Fibroblast of skin of left biceps (primary cell): ENCODE measurements around the gene MYLK2.
A peak's percentile ranks its signal among the peaks of the same experiment; 100 is the strongest.

ENCODE experiments used
- DNase-seq, 2 experiments: peaks; one replicate each; pipeline ENCODE4 v3.0.0-alpha.2; 2013; ENCODE audit warnings: low read depth in 2 of 2

The MYLK2 gene

DNA sequence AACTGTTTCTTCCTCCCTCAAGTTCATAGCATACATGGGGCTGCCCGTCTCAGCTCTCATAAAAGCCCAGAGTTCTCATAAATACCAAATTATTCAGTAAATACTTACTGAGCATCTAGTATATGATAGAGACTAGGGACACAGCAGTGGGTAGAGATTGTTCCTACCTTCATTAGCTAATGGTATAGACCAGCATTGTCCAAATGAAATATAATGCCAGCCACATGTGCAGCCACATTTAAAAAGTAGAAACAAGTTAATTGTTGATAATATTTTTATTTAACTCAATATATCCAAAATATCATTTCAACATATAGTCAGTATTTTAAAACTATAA, 52.4 kb downstream of the MYLK2 start:
- no peak for DNase-seq

DNA sequence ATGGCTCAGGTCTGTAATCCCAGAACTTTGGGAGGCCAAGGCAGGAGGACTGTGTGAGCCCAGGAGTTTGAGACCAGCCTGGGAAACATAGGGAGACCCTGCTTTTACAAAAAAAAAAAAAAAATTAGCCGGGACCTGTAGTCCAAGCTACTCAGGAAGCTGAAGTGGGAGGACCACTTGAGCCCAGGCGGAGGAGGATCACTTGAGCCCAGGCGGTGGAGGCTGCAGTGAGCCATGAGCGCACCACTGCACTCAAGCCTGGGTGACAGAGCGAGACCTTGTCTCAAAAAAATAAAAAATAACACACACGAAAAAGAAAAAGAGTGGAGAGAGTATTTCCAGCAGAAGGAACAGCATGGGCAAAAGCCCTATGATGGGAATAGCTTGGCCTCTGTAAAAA, 53.2 kb downstream of the MYLK2 start:
- no peak for DNase-seq

DNA sequence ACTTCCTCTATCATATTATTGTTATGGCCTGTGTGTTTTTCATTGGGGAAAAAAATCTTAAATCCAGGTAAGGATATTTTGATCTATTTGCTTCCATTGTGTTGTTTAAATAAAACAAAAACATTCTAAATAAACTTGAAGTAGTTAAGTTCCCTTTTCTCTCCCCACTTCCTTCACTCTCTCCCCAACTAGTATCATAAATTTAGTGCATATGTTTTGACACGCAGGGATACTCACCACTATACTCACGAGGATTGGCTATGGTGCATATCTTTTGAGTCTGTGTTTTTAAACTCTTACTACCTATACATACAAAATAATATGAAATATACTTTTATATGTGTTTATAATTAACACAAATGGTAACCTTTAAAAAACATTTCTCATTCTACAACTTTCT, 56.5 kb downstream of the MYLK2 start:
- no peak for DNase-seq

DNA sequence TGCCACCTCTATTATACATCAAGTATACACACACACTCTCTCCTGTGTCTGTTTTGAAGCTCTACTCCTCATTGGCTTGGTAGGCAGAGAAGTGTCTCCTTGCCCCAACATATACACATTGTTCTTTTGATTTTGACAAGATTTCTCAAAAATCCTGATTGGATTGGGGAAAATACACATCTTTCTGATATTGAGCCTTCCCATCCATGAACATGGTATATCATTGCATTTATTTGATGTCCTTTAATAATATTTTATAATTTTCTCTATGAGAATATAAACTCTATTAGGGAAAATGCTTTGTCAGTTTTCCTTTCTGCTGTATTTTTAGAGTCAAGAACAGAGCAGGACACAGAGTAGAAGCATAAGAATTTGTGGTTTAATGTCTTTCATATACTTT, 58.5 kb downstream of the MYLK2 start:
- DNase-seq = no peak

DNA sequence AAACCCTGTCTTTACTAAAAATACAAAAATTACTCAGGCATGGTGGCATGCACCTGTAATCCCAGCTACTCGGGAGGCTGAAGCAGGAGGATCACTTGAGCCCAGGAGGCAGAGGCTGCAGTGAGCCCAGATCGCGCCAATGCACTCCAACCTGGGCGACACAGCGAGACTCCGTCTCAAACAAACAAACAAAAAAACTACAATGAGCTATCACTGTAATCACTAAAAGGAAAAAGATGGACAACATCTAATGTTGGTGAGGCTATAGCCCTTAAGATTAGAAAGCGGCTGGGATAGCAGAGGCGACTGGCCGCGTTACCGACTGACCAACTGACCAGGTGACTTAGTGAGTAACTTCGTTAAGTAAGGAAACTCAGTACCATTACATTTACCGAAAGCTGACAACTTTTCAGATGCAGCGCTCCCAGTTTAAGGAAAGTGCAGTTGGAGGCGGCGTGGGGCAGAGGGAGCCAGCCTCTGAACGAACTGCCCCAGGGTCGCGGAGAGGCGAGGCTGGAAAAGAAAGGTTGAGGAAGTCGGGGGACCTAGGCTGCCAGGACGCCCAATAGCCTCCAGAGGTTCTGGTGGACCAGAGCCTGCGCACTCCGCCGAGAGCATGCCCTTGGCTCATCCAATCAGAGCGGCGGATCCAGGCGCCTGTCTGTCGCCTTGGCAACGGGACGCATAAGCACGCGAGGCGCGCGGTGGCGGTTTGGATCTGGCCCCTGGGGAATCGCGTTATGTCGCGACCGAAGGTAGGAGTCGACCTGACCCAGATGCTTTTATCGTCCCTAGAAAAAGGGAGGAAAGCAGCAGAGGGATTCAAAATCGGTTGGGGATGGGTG, 60.2 kb downstream of the MYLK2 start:
- DNase-seq = peak; percentile 79 to 81

DNA sequence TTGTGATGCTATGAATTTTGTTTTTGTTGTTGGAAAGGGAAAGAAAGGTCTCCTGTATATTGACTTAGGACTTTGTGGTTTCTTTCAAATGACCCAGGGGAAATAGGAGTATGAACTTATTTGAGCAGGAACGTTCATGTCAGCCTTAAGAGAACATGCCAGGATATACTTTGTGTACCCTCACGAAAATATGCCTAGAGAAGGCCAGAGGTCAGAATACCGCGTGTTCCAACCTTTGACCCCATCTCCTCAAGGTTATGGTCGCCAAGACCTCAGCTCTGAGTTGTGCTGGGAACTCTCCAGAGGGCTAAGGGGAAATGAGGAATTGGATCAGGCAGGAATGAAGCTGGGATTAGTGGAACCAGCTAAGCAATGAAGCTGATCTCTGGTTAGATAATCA, 62.8 kb downstream of the MYLK2 start:
- no peak for DNase-seq

DNA sequence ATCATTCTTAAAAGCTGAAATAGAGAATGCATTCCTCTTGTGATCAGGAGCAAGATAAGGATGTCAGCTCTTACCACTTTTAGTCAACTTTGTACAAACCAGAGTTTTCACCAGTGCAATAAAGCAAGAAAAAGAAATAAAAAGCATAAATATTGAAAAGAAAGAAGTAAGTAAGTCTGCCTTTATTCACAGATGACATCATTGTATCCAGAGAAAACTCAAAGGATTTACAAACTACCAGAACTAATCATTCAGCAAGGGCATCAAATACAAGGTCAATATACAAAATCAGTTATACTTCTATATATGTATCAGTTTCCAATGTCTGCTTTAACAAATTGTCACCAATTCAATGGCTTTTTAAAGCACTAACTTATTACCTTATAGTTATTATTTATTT, 64.7 kb downstream of the MYLK2 start:
- DNase-seq = no peak
